HT-29 (cell line): ENCODE measurements around the gene PRKAG2. TPM values are rescaled to one million over a fixed set of nuclear protein-coding genes. Genes with fewer than 3 reads are reported as not detected.
A peak's percentile ranks its signal among the peaks of the same experiment; 100 is the strongest.
"Not testable (repeated sequence)": the region's sequence is repeated elsewhere in the genome, so short reads cannot be mapped to it uniquely, and the experiment has no call there.

ENCODE experiments used
- DNase-seq: peaks from one replicate; pipeline ENCODE4 v3.0.0-alpha.2; 2015; ENCODE audit warnings: low spot score
- total RNA-seq: library from RNA; depleted of rRNA; stranded (reverse); fragments of >200 nt; shearing (Covaris generic); gene quantifications from 2 replicates; pipeline ENCODE4 v1.2.3, GENCODE V29; 2014

The PRKAG2 gene
- total RNA-seq, 1 experiment from 2014 or later, result 5.4 TPM

DNA sequence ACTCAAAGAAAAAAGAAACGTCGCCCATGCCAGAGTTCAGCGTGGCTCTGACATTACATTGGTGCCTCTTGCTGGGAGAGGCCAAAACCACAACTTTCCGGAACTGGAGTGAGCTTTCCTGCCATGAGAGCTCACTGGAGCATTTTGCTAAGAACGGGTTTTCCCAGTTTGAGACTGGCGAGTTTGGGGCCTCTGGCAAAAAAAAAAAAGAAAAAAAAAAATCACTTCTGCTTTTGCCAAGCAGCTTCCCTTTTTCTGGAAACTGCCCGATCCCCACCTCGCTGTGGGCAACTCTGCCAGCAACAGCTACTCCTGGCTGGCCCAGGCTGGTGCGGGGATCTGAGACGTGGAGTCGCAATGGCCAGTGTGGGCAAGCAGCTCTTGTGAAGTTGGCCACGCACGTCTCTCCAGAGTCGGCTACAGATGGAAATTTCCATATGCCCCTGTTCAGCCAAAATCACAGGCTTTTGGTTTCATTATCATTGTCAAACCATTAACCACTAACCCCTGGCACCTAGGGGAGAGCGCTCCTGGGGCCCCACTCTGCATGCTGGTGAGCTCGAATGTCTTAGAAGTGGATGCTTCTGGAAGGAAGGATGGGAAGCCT, 25.7 kb downstream of the PRKAG2 start:
- DNase-seq, result peak; percentile 36

- DNase-seq, result no peak
Measured at GRCh38 chr7:151850491-151851124, 26.3 kb downstream of the PRKAG2 start.

GRCh38 chr7:151849879-151850260, 27.0 kb downstream of the PRKAG2 start:
- no peak for DNase-seq

DNA sequence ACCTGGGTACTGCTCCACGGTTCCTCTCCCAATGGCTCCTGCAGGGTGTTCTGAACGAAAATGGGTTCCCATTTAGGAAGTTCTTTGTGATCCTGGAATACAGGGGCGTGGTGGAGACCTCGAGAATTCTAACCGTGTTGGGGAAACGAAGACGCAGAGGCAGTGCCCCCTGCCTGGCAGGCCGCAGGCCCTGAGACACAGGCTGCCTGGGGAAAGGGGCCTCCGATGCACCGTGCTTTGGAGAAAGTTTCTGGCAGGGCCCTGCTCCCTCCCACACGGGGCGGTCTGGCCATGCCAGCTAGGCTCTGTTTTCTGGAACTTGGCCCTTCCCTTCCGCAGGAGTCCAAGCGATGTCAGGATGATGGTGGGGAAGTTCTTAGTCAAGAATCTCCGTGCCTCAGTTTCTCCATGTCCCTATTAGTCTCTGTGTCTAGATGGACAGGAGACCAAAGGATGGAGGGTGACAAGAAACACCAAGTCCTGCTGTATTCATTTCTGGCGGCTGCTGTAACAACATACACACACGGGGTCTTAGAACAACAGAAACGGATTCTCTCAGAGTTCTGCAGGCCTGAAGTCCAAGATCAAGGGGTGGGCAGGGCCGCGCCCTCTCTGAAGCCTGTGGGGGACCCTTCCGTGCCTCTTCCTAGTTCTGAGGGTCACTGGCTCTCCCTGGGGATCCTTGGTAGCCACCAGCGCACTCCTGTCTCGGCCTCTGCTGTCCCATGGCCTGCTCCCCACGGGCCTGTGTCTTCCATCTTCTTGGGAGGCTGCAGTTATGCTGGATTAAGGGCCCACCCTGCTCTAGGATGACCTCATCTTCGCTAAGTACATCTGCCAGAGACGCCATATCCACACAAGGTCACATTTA, 27.7 kb downstream of the PRKAG2 start:
- no peak for DNase-seq

DNA sequence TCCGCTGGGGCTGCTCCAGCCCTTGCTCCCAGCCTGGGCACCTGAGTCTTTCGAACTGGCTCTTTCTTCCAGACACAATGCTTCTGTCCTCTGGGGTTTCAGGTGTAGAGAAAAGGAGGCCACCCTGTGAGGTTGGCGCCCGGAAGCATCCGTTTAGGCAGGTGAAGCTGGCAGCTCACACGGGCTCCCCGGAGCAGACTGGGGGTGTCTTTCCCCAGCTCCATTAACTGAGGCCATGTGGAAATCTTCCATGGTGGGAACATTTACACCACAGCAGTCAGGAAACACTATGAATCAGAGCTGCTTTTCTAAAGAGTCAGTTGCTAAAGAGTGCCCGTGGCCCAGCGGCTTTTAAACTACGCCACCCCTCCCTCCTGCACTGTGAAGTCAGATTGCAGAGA, 29.2 kb downstream of the PRKAG2 start:
- DNase-seq, result no peak

GRCh38 chr7:151847136-151847535, 29.8 kb downstream of the PRKAG2 start:
- no peak for DNase-seq

DNA sequence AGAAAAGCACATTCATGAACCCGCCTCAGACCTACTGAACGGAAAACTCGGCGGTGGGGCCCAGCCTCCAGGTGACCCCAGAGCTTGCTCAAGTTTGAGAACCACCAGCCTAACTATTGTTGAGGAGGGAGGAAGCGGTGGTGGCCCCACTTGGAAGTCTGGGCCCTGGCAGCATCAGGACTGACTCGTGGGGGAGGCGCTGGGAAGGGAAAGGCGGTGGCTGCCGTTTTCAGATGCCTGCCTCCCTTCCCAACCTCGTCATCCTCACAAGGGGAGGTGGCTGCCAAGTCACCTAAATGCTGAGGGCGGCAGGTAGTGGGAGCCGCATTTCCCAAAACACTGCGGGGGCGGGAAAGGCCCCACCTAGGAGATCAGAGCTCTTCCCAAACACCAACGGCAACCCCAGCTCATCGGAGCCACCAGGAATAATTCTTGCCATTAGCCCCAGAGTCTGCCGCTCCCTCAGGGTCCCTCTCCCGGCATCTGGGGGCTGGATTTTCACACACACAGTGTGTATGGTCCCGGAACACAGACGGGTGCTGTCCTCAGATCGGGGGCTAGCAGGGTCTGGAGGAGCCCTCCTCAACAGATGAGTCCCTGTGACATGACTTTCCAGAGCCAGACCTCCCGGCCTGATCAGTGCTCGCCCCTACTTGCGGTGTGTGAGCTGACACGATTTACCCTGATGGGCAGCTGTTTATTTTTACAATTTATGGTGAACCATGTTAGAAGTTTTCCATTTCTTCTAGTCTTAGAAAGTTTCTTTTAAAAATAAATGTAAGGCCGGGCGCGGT, 31.3 kb downstream of the PRKAG2 start:
- DNase-seq, result no peak

GRCh38 chr7:151844825-151845200, 32.1 kb downstream of the PRKAG2 start:
- DNase-seq, result no peak

- no peak for DNase-seq
Measured at GRCh38 chr7:151844071-151844824, 32.7 kb downstream of the PRKAG2 start.

DNA sequence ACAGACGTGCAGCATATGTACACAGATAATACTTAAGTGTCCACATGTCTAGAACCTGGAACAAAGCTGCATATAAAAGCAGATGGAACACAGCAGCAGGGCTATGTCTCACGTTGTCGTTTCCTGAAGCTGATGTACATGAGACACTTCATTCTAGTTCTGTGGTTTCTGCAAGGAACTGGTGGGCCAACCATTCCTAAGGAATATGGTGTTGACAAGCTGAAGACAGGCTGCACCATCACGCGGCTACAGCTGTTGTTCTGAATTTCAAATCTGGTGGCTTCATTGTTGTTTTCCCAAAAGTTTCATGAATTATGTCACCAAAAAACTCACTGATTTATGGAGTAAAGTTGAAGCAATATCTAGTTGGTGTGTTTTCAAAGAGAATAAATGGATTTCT, 33.7 kb downstream of the PRKAG2 start:
- DNase-seq, result no peak

DNA sequence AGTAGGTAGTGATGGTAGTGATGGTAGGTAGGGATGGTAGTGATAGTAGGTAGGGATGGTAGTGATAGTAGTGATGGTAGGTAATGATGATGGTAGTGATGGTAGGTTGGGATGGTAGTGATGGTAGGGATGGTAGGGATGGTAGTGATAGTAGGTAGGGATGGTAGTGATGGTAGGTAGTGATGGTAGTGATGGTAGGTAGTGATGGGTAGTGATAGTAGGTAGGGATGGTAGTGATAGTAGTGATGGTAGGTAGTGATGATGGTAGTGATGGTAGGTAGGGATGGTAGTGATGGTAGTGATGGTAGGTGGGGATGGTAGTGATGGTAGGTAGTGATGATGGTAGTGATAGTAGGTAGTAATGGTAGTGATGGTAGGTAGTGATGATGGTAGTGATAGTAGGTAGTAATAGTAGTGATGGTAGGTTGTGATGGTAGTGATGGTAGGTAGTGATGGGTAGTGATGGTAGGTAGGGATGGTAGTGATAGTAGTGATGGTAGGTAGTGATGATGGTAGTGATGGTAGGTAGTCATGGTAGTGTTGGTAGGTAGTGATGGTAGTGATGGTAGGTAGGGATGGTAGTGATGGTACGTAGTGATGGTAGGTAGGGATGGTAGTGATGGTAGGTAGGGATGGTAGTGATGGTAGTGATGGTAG, 35.4 kb downstream of the PRKAG2 start:
- DNase-seq, result not testable (repeated sequence)

DNA sequence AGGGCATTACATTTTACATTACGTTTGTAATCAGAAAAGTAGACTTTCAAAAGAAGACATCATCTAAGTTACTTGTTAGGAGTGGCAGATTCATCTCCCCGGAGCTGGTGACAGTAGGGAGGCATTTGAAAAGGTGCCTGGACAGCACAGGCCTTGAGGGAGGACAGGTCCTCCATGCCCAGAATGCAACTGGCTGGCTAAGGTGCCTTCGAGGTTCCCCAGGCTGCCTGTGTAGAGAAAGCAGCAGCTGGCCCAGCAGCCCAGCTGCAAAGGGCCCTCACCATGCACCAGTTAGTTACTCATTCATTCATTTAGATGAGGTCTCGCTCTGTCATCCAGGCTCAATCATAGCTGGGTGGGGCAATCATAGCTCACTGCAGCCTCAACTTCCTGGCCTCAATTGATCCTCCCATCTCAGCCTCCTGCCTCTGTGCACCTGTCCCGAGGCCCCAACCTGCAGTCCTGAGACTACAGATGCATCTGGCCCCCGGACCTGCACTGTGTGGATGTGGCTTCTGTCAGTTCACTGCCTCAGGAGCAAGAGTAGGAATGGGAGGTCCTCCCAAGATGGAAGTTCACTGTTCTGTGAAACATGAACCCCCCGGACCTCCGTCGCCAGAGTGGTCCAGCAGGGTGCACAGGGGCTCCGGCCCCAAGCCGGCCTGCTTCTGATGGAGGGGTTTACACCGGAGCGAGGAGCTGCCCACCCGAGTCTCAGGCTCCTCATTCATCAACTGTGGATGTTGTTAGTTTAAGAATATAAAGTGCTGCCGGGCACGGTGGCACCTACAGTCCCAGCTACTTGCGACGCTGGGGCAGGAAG, 36.6 kb downstream of the PRKAG2 start:
- no peak for DNase-seq

- DNase-seq, result no peak
Measured at GRCh38 chr7:151839451-151839921, 37.4 kb downstream of the PRKAG2 start.

- DNase-seq, result no peak
Measured at GRCh38 chr7:151838861-151839381, 38.0 kb downstream of the PRKAG2 start.

DNA sequence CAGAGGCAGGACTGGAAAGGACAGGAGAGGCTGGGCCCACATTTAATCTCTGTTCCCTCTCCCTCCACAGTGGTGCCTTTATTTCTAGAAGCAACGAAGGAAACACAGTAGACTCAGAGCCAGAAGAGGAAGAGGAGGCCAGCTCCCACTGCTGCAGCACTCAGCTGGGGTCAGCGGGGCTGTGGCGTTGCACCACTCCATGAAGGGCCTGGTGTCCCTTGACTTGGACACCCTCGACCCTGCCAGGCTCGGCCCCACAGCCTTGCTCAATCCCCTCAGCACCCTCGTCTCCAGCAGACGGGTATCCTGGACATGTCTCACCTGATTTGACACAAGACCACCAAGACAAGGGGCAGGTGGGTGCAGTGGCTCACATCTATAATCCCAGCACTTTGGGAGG, 38.8 kb downstream of the PRKAG2 start:
- DNase-seq, result no peak

DNA sequence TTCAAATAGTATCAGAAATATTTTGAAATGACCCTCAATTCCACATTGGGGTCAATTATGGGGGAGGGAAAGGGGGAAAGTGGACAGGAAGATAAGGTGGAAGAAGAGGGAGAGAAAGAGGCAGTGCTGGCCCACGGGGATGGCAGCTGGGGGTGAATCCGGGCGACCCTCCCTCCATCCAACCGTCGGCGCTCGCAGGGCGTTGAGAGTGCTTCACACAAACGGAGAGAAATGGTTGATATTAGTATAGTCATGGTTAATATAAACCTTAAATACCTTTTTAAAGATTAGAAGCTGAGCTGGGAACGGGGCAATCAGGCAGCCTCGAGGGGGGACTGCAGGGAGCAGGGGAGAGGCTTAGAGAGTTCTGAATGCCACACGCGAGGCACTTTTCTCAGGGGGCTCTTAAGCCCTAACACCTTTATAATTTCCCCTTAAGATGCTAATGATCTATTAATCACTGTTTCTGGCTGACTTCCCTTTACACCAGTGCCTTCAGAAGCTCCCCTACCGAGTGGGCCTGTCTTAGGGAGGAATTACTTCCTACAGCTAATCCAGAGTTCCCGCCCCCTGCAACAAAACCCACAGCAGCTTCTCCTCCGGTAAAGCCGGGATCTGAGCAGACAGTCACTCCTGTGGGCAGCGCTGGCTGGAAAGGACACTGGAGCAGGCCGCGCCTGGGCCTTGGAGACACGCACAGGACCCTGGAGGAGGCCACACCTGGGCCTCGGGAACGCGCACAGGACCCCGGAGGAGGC, 39.5 kb downstream of the PRKAG2 start:
- DNase-seq, result no peak

- no peak for DNase-seq
Measured at GRCh38 chr7:151836927-151837205, 40.0 kb downstream of the PRKAG2 start.

DNA sequence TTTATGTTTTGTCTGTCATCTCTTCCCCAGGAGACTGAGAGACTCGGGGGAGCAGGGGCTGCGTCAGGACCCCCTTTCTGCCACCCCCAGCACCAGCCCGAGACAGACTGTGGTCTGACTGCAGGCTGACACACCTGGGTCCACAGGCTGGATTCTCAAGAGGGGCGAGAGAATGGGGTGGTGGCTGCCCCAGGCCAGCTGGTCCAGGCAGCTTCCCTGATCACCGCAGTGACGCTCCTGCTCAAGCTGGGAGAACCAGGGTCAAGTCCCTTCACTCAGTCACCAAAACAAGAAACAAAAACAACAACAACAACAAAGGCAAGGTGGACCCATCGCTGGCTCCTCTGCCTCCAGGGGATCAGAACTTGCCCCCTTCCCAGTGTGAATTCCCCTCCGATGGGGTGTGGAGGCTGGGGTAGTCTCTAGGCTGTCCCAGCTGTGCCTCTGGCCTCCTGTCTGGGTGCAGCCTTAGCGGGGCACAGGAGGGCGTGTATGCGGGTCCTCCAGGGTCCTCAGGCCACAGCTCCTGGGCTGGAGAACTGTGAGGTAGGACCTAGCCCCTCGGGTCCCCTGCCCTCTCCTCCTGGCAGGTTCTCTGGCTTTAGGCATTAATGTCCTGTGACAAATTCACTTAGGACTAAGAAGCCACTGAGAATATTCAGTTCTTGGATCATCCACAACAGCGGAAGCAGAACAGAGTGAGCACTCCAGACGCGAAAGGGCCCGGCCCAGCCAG, 40.6 kb downstream of the PRKAG2 start:
- DNase-seq, result no peak
